Calu3 (cell line): Measurements from ENCODE around the gene DYNLT2. TPM values are rescaled to one million over a fixed set of nuclear protein-coding genes. Genes with fewer than 3 reads are reported as not detected.
A peak's percentile ranks its signal among the peaks of the same experiment; 100 is the strongest.

Source experiments
- BruUV-seq: library from RNA; stranded (reverse); fragments of 400-500 nt; replicated peaks from 2 replicates; lab custom pipeline; 2021; lab: Mats Ljungman, UMichigan
- CTCF ChIA-PET: fragments of 300-600 bp; sonication (Branson Sonifier 250); formaldehyde crosslinking; loops from one replicate; lab custom pipeline; 2022; ENCODE audit warnings: antibody characterized with exemption; lab: Charles Lee
- DNase-seq: peaks from one replicate; pipeline ENCODE4 v3.0.0; 2022
- H3K27ac Mint-ChIP-seq: one replicate; pipeline ENCODE4 v1.8.0; 2022; ENCODE audit warnings: mixed read lengths; ENCODE audit not compliant: unreplicated experiment
- H3K27me3 Mint-ChIP-seq: one replicate; pipeline ENCODE4 v1.8.0; 2022; ENCODE audit warnings: mixed read lengths; ENCODE audit not compliant: unreplicated experiment
- H3K36me3 Mint-ChIP-seq: one replicate; pipeline ENCODE4 v1.8.0; 2022; ENCODE audit warnings: mild to moderate bottlenecking, moderate library complexity, mixed read lengths; ENCODE audit not compliant: insufficient read depth, unreplicated experiment
- H3K4me1 Mint-ChIP-seq: one replicate; pipeline ENCODE4 v1.8.0; 2022; ENCODE audit warnings: mild to moderate bottlenecking, low read depth, mixed read lengths; ENCODE audit not compliant: unreplicated experiment
- H3K4me3 Mint-ChIP-seq: one replicate; pipeline ENCODE4 v1.8.0; 2022; ENCODE audit warnings: mild to moderate bottlenecking, low read depth, moderate library complexity, mixed read lengths; ENCODE audit not compliant: unreplicated experiment
- H3K9me3 Mint-ChIP-seq: one replicate; pipeline ENCODE4 v1.8.0; 2022; ENCODE audit warnings: low read depth, mixed read lengths; ENCODE audit not compliant: unreplicated experiment
- intact Hi-C: fragments of 100-400 bp; cut with micrococcal nuclease; formaldehyde crosslinking; loops from one replicate; pipeline ENCODE4 v1.10.0; 2022; ENCODE audit not compliant: unreplicated experiment
- total RNA-seq: library from RNA; stranded (reverse); gene quantifications from 2 replicates; pipeline ENCODE4 v1.2.3, GENCODE V29; 2022
- TF ChIP-seq, protein P1 (sequence below): fragments of 200-600 bp; IDR thresholded peaks from one replicate; pipeline ENCODE4 v1.8.0; 2022; ENCODE audit warnings: antibody characterized with exemption; ENCODE audit not compliant: unreplicated experiment

The DYNLT2 gene
- total RNA-seq, 1 experiment from 2014 or later = 3.4 TPM

DNA sequence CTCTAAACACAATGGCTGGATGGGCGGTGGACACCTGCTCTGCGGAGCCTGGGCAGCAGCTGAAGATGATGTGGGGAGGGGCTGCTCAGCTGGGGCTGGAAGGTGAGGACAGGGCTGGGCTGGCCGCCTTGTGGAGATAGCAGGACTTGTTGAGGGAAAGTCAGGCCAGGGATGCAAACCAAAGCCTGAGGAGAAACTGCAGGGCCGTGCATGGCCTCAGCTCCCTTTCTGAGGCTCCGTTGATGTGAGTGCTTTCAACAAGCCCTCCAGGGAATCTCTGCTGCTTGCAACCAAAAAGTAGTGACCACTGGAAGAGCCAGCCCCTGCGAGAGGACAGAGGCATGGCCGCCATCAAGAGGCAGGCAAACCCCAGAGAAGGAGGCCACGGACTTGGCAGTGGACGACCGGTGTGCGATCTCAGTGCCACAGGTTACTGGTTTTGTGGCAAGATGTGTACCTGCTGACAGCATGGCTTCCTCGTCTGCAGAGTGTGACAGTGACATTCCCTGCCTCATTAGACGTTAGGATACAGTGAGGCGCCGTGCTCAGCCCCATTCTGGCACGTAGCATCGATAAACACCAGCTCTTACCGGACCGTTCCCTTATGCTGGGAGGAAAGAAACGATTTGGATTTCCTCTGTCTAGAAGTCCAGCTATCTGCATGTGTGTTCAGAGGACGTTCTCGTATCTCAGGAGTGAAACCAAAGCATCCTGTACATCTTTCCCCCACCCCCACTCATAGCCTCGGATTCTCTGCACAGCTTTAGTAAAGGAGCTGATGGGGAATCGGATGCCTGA is 38.0 kb upstream of the DYNLT2 start:
- BruUV-seq = no TSS peak
- Mint-ChIP-seq H3K4me1 (no peaks in the 10 kb centered on the region), H3K36me3 (peaks cover 5% of the 10 kb centered on the region), H3K9me3 (no peaks in the 10 kb centered on the region), H3K27ac (no peak overlapping the region), H3K27me3 (peaks cover 36% of the 10 kb centered on the region), H3K4me3 (peak overlapping the region; percentile 67)
- DNase-seq = no peak
- TF ChIP-seq, protein P1, sequence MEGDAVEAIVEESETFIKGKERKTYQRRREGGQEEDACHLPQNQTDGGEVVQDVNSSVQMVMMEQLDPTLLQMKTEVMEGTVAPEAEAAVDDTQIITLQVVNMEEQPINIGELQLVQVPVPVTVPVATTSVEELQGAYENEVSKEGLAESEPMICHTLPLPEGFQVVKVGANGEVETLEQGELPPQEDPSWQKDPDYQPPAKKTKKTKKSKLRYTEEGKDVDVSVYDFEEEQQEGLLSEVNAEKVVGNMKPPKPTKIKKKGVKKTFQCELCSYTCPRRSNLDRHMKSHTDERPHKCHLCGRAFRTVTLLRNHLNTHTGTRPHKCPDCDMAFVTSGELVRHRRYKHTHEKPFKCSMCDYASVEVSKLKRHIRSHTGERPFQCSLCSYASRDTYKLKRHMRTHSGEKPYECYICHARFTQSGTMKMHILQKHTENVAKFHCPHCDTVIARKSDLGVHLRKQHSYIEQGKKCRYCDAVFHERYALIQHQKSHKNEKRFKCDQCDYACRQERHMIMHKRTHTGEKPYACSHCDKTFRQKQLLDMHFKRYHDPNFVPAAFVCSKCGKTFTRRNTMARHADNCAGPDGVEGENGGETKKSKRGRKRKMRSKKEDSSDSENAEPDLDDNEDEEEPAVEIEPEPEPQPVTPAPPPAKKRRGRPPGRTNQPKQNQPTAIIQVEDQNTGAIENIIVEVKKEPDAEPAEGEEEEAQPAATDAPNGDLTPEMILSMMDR = no peak
- intact Hi-C loops = no loop called here
- CTCF ChIA-PET = interaction anchor here (1.4 to 1.5 kb wide), 3 partner anchors 11 to 728 kb away, joined by 4 to 7 read pairs (median 5); no protein-coding TSS in a partner anchor

DNA sequence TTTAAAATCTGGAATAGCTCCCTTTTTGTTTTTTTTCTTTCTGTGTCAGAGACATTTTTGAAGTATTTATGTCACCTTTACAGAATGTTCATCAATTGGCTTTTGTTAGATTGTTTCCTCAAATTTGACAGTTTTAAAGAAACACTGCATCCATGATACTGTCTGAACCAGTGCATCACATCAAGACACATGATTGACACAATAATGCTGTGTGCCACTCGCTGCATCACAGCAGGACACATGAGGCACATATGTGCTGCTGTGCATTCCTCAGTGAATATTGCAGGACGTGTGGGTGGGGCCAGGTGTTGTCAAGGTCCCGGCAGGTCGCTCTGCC is 37.4 kb upstream of the DYNLT2 start:
- CTCF ChIA-PET = interaction anchor here (0.6 kb wide), 1 partner anchor 64 kb away, joined by 4 read pairs; no protein-coding TSS in a partner anchor
- H3K4me3 Mint-ChIP-seq = no peak overlapping the region
- no TSS peak for BruUV-seq

DNA sequence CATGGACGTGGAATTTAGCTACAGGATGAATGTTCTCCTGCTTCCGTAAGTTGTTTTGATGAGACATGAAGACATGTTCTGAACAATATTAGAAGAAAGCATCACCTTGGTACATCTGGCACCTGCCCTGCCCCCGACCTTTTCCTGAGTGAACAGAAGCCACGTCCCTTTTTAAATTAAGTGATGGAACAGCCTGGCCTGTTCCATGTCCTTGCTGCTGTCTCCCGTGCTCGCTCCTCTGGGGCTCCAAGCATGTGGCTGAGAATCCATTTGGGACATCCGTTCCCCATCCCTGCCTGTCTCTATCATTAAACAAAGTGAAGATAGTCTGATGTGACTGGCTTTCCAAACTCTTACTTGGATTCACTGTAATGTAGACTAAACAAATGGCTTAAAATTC is 36.4 kb upstream of the DYNLT2 start:
- CTCF ChIA-PET = no interaction called here
- no peak for DNase-seq
- Mint-ChIP-seq H3K27ac (no peak overlapping the region), H3K36me3 (peaks cover 10% of the 10 kb centered on the region), H3K27me3 (peaks cover 21% of the 10 kb centered on the region), H3K4me3 (no peak overlapping the region), H3K9me3 (no peaks in the 10 kb centered on the region), H3K4me1 (no peaks in the 10 kb centered on the region)
- BruUV-seq = no TSS peak
- TF ChIP-seq, protein P1 = no peak
- intact Hi-C loops = no loop called here

More for the DNA sequence above, 37.4 kb upstream of the DYNLT2 start:
- no peak overlapping the region for H3K27ac Mint-ChIP-seq
- DNase-seq = no peak
- H3K9me3 Mint-ChIP-seq = no peaks in the 10 kb centered on the region
- peaks cover 5% of the 10 kb centered on the region for H3K36me3 Mint-ChIP-seq
- TF ChIP-seq, protein P1 = no peak
- H3K27me3 Mint-ChIP-seq = peaks cover 30% of the 10 kb centered on the region
- intact Hi-C loops = no loop called here
- no peaks in the 10 kb centered on the region for H3K4me1 Mint-ChIP-seq

DNA sequence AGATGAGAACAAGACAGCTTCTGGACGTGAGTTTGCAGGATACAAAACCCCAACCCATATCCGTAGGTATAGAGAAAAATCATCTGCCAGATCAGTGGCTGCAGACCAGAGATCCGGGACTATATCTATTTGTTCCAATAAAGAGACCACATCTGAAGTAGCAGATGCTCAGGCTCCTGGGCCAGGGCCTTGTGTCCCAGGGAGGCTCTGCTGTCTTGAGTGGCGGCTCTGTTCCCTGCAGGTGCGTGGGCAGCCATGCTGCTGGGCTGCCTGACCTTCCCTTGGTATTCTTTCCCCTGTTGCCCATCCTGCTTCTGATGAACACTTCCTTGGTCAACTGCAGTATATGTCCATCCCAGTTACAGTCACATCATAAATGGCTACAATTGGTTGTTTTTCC is 35.0 kb upstream of the DYNLT2 start:
- no peaks in the 10 kb centered on the region for H3K9me3 Mint-ChIP-seq
- no TSS peak for BruUV-seq
- H3K36me3 Mint-ChIP-seq = peaks cover 8% of the 10 kb centered on the region
- DNase-seq = no peak
- intact Hi-C loops = no loop called here
- H3K27me3 Mint-ChIP-seq = peaks cover 6% of the 10 kb centered on the region
- H3K4me1 Mint-ChIP-seq = no peaks in the 10 kb centered on the region
- H3K27ac Mint-ChIP-seq = no peak overlapping the region
- H3K4me3 Mint-ChIP-seq = no peak overlapping the region
- CTCF ChIA-PET = no interaction called here
- TF ChIP-seq, protein P1 = no peak
